ENCODE data around the gene PALMD. TPM values are rescaled to one million over a fixed set of nuclear protein-coding genes. Genes with fewer than 3 reads are reported as not detected.

Gene PALMD
- polyA plus RNA-seq, 2 of the 4 experiments (the other 2 are of a cell fraction), result 0.92 to 3.1 TPM

DNA sequence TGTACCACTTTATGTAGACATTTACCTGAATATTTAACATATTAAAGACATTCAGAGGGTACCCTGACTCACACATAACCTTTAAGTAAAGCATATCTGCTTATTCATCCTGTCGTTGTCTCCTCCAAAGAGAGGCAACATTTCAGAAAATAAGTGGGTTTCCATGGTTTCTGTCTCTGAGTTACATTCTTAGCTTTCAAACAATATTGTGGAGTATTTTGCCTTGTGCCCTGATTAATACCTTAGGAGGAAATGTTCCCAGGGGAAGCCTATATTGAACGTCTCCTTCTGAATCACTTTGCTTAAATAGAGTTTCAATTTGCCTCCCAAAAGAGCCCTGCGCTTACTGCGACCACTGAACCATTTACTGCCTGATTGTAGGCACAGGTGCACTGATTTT, 26.1 kb downstream of the PALMD start:
- ChIA-PET POLR2A (no interaction called here), CTCF (no interaction called here)
- H3K4me3 ChIP-seq, result no peak overlapping the region
- peaks cover 19% of the 10 kb centered on the region; the same call in 1 of the 3 replicates for H3K4me1 ChIP-seq
- TF ChIP-seq ATOH8 (CRISPR knock-in tag; IDR thresholded peaks at IDR 0.05; ENCODE audit: low read depth) (no peak), RFX5 (IDR thresholded peaks at IDR 0.05) (no peak), ZC3H11A (IDR thresholded peaks at IDR 0.05) (no peak), RAD21 (conservative IDR thresholded peaks at IDR 0.05 in 1 of 2, IDR thresholded peaks at IDR 0.05 in 1 of 2) (no peak), CHD2 (IDR thresholded peaks at IDR 0.05; ENCODE audit: low read length, partially characterized antibody) (no peak), JUNB (IDR thresholded peaks at IDR 0.05) (no peak), KDM1A (IDR thresholded peaks at IDR 0.05; ENCODE audit: low read depth) (no peak), JUN (IDR thresholded peaks at IDR 0.05) (no peak), RARB (CRISPR knock-in tag; IDR thresholded peaks at IDR 0.05) (no peak)
- H3K27ac ChIP-seq, result no peak overlapping the region
- no peaks in the 10 kb centered on the region for H3K9me3 ChIP-seq
- WGBS (ENCODE audit: missing lambda C conversion rate), result 57% methylated on average over 4 of the region's 4 CpGs
- peak overlapping the region; percentile 45 for H3K4me2 ChIP-seq
- DNase-seq (ENCODE audit: low read depth in 1 of 2, low spot score in 1 of 2) (no peak), FAIRE-seq (no peak), ATAC-seq (no peak)

- no peak overlapping the region for H3K27ac ChIP-seq
- no peak for TF ChIP-seq RCOR1 (IDR thresholded peaks at IDR 0.05; ENCODE audit: low read depth, low read length)
- no peak for TF ChIP-seq CBX8 (IDR thresholded peaks at IDR 0.05)
- no peak for TF ChIP-seq REST (IDR thresholded peaks at IDR 0.05)
- no peak for TF ChIP-seq PHF8 (IDR thresholded peaks at IDR 0.05; ENCODE audit: borderline replicate concordance, low read depth)
- no peak for TF ChIP-seq CHD2 (IDR thresholded peaks at IDR 0.05; ENCODE audit: low read length, partially characterized antibody)
- no peak for TF ChIP-seq BHLHE40 (IDR thresholded peaks at IDR 0.05; ENCODE audit: low read depth, low read length)
- TF ChIP-seq HEYL (CRISPR knock-in tag; IDR thresholded peaks at IDR 0.05), result no peak
- TF ChIP-seq CEBPB (IDR thresholded peaks at IDR 0.05), result no peak
- TF ChIP-seq FOXS1 (CRISPR knock-in tag; IDR thresholded peaks at IDR 0.05), result no peak
- TF ChIP-seq, protein P1, sequence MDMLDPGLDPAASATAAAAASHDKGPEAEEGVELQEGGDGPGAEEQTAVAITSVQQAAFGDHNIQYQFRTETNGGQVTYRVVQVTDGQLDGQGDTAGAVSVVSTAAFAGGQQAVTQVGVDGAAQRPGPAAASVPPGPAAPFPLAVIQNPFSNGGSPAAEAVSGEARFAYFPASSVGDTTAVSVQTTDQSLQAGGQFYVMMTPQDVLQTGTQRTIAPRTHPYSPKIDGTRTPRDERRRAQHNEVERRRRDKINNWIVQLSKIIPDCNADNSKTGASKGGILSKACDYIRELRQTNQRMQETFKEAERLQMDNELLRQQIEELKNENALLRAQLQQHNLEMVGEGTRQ (IDR thresholded peaks at IDR 0.05), result no peak
- TF ChIP-seq ESRRA (IDR thresholded peaks at IDR 0.05; ENCODE audit: borderline replicate concordance, low read length), result no peak
- no peak for TF ChIP-seq FOSB (CRISPR knock-in tag; IDR thresholded peaks at IDR 0.05)
- TF ChIP-seq E2F6 (IDR thresholded peaks at IDR 0.05; ENCODE audit: borderline replicate concordance, low read depth), result no peak
- no peak for TF ChIP-seq MYC (IDR thresholded peaks at IDR 0.05; ENCODE audit: borderline replicate concordance, low read length)
- TF ChIP-seq, protein P2, sequence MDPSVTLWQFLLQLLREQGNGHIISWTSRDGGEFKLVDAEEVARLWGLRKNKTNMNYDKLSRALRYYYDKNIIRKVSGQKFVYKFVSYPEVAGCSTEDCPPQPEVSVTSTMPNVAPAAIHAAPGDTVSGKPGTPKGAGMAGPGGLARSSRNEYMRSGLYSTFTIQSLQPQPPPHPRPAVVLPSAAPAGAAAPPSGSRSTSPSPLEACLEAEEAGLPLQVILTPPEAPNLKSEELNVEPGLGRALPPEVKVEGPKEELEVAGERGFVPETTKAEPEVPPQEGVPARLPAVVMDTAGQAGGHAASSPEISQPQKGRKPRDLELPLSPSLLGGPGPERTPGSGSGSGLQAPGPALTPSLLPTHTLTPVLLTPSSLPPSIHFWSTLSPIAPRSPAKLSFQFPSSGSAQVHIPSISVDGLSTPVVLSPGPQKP (IDR thresholded peaks at IDR 0.05; ENCODE audit: low read depth, low read length), result no peak
- TF ChIP-seq RNF2 (IDR thresholded peaks at IDR 0.05; ENCODE audit: borderline replicate concordance, low read depth), result no peak
- TF ChIP-seq NPAS2 (CRISPR knock-in tag; IDR thresholded peaks at IDR 0.05; ENCODE audit: borderline replicate concordance), result no peak
- 45% methylated on average over 6 of the region's 6 CpGs for WGBS (ENCODE audit: missing lambda C conversion rate)
- ATAC-seq (no peak), FAIRE-seq (no peak), DNase-seq (ENCODE audit: low read depth in 1 of 2, low spot score in 1 of 2) (no peak)
- H3K4me3 ChIP-seq, result no peak overlapping the region
- peaks cover 19% of the 10 kb centered on the region; the same call in 1 of the 3 replicates for H3K4me1 ChIP-seq
- ChIA-PET CTCF (interaction anchor here (0.6 kb wide), 1 partner anchor 1614 kb away, joined by 3 read pairs; no protein-coding TSS in a partner anchor), POLR2A (no interaction called here)
- no peaks in the 10 kb centered on the region for H3K9me3 ChIP-seq
- peak overlapping the region; percentile 45 for H3K4me2 ChIP-seq
These were observed 26.8 kb downstream of the PALMD start for GRCh38 chr1:99672530-99673213.

Measured in A549 (cell line).